ENCODE data around the gene HDAC1.

Gene HDAC1

GRCh38 chr1:32335535-32335789, 43.6 kb downstream of the HDAC1 start:
- Histone ChIP-seq H3K27me3 (ENCODE audit: insufficient read depth, low read length, poor library complexity, severe bottlenecking) (no peaks in the 10 kb centered on the region), H3K4me2 (ENCODE audit: low read depth, low read length, poor library complexity, severe bottlenecking) (peak overlapping the region; percentile 75), H3K36me3 (ENCODE audit: insufficient read depth, low read length) (peaks cover 37% of the 10 kb centered on the region; the same call in 1 of the 2 replicates), H3K4me1 (ENCODE audit: insufficient read depth, low read length, poor library complexity, severe bottlenecking) (peaks cover 27% of the 10 kb centered on the region), H3K9me3 (ENCODE audit: insufficient read depth, low read depth, low read length) (no peaks in the 10 kb centered on the region), H4K20me1 (ENCODE audit: insufficient read depth, low read length, poor library complexity, severe bottlenecking) (peaks cover 44% of the 10 kb centered on the region), H3K9ac (ENCODE audit: low read depth, low read length, poor library complexity, severe bottlenecking) (peak overlapping the region; percentile 75), H3K4me3 (ENCODE audit: low read length, poor library complexity, severe bottlenecking) (peak overlapping the region; percentile 78), H3F3A (ENCODE audit: low read depth) (no peaks in the 10 kb centered on the region; the same call in 1 of the 2 replicates), H3K79me2 (ENCODE audit: insufficient read depth, low read length) (peaks cover 38% of the 10 kb centered on the region), H2AFZ (ENCODE audit: low read length) (no peak overlapping the region), H3K9me2 (replicated peaks; ENCODE audit: low read depth, low read length) (no peaks in the 10 kb centered on the region)
- TF ChIP-seq EZH2phosphoT487 (IDR thresholded peaks at IDR 0.05; ENCODE audit: borderline replicate concordance) (no peak), CTCF (conservative IDR thresholded peaks at IDR 0.05; ENCODE audit: low read length) (no peak)

- H2AFZ ChIP-seq (ENCODE audit: low read length) = no peak within 1 kb of the TSS
Measured at GRCh38 chr1:32335790-32336590, 44.1 kb downstream of the HDAC1 start, which contains the start of gene MARCKSL1. Gene MARCKSL1 (minus strand): TSS chr1:32336233. CDS start chr1:32336033, 200 bp downstream.

GRCh38 chr1:32336591-32336932, 44.7 kb downstream of the HDAC1 start:
- Histone ChIP-seq H3K9me2 (replicated peaks; ENCODE audit: low read depth, low read length) (no peaks in the 10 kb centered on the region), H3K27me3 (ENCODE audit: insufficient read depth, low read length, poor library complexity, severe bottlenecking) (no peaks in the 10 kb centered on the region), H3K9me3 (ENCODE audit: insufficient read depth, low read depth, low read length) (no peaks in the 10 kb centered on the region), H3K4me3 (ENCODE audit: low read length, poor library complexity, severe bottlenecking) (peak overlapping the region; percentile 78), H3K9ac (ENCODE audit: low read depth, low read length, poor library complexity, severe bottlenecking) (no peak overlapping the region), H3K4me2 (ENCODE audit: low read depth, low read length, poor library complexity, severe bottlenecking) (peak overlapping the region; percentile 46), H4K20me1 (ENCODE audit: insufficient read depth, low read length, poor library complexity, severe bottlenecking) (peaks cover 39% of the 10 kb centered on the region), H3F3A (ENCODE audit: low read depth) (no peaks in the 10 kb centered on the region), H3K4me1 (ENCODE audit: insufficient read depth, low read length, poor library complexity, severe bottlenecking) (peaks cover 27% of the 10 kb centered on the region), H2AFZ (ENCODE audit: low read length) (no peak overlapping the region), H3K79me2 (ENCODE audit: insufficient read depth, low read length) (peaks cover 38% of the 10 kb centered on the region), H3K36me3 (ENCODE audit: insufficient read depth, low read length) (peaks cover 26% of the 10 kb centered on the region; the same call in 1 of the 2 replicates)
- TF ChIP-seq EZH2phosphoT487 (IDR thresholded peaks at IDR 0.05; ENCODE audit: borderline replicate concordance) (no peak), CTCF (conservative IDR thresholded peaks at IDR 0.05; ENCODE audit: low read length) (no peak)

More at GRCh38 chr1:32335790-32336590, 44.1 kb downstream of the HDAC1 start, which contains the start of gene MARCKSL1:
- Histone ChIP-seq H4K20me1 (ENCODE audit: insufficient read depth, low read length, poor library complexity, severe bottlenecking) (peaks cover 40% of the 10 kb centered on the region), H3K4me2 (ENCODE audit: low read depth, low read length, poor library complexity, severe bottlenecking) (peak within 1 kb of the TSS; percentile 75), H3K9ac (ENCODE audit: low read depth, low read length, poor library complexity, severe bottlenecking) (peak within 1 kb of the TSS; percentile 75), H3K36me3 (ENCODE audit: insufficient read depth, low read length) (peaks cover 32% of the 10 kb centered on the region; the same call in 1 of the 2 replicates), H3K9me3 (ENCODE audit: insufficient read depth, low read depth, low read length) (no peaks in the 10 kb centered on the region), H3F3A (ENCODE audit: low read depth) (no peaks in the 10 kb centered on the region; the same call in 1 of the 2 replicates), H3K4me1 (ENCODE audit: insufficient read depth, low read length, poor library complexity, severe bottlenecking) (peaks cover 27% of the 10 kb centered on the region), H3K4me3 (ENCODE audit: low read length, poor library complexity, severe bottlenecking) (peak within 1 kb of the TSS; percentile 78), H3K79me2 (ENCODE audit: insufficient read depth, low read length) (peaks cover 38% of the 10 kb centered on the region), H3K27me3 (ENCODE audit: insufficient read depth, low read length, poor library complexity, severe bottlenecking) (no peaks in the 10 kb centered on the region), H3K9me2 (replicated peaks; ENCODE audit: low read depth, low read length) (no peaks in the 10 kb centered on the region)
- no peak for TF ChIP-seq CTCF (conservative IDR thresholded peaks at IDR 0.05; ENCODE audit: low read length)
- no peak for TF ChIP-seq EZH2phosphoT487 (IDR thresholded peaks at IDR 0.05; ENCODE audit: borderline replicate concordance)
